ENCODE results near the gene VWA5B1.

The VWA5B1 gene

DNA sequence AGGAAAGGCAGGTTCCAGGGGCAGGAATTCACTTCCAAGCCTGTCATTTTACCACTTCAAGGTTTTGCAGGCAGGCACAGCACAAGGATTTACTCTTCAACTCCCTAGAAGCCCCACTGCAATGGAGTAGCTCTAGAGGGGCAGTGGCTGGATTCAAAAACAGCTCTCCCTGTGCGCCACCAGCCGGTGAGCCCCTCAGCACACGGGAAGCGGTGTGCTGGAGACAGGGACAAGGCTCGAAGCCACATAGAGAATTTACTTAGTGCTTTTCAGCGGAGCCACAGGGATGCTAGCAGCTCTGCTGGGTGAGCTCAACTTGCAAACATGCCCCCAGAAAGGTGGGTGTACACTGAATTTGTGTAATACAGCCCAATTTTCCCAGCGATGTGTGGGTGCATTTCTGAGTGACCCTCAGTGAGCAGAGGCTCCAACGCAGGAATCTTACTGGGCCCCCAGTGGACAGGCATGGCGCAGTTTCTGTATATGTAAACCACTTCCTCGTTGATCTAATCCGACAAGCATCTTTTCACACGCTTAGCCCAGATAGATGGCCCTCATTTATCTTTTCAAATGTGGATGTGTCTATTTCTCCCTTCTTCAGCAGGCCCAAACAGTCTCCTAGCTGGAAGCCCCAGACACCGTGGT, 10.9 kb downstream of the VWA5B1 start:
- H3K27ac ChIP-seq, result no peak overlapping the region
- no peak for TF ChIP-seq ZFX (IDR thresholded peaks at IDR 0.05)
- TF ChIP-seq, protein P1, sequence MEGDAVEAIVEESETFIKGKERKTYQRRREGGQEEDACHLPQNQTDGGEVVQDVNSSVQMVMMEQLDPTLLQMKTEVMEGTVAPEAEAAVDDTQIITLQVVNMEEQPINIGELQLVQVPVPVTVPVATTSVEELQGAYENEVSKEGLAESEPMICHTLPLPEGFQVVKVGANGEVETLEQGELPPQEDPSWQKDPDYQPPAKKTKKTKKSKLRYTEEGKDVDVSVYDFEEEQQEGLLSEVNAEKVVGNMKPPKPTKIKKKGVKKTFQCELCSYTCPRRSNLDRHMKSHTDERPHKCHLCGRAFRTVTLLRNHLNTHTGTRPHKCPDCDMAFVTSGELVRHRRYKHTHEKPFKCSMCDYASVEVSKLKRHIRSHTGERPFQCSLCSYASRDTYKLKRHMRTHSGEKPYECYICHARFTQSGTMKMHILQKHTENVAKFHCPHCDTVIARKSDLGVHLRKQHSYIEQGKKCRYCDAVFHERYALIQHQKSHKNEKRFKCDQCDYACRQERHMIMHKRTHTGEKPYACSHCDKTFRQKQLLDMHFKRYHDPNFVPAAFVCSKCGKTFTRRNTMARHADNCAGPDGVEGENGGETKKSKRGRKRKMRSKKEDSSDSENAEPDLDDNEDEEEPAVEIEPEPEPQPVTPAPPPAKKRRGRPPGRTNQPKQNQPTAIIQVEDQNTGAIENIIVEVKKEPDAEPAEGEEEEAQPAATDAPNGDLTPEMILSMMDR (conservative IDR thresholded peaks at IDR 0.05), result no peak

DNA sequence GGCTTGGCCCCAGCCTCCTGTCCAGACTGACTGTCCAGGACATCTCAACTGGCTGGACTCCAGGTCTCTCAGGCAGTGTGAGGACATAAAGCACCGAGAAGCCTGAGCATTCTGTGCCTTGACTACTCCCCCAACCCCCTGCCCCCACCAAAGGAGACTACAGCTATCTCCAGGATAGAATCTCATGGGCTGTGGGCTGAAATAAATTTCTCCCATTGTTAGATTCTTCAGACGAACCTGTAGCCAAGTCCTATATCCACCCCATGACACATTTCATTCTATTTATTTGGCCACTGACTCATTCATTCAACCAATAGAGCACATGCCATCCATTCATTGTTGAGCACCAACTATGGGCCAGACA, 11.4 kb downstream of the VWA5B1 start:
- H3K27ac ChIP-seq, result no peak overlapping the region
- TF ChIP-seq, protein P1 (conservative IDR thresholded peaks at IDR 0.05), result no peak
- no peak for TF ChIP-seq ZFX (IDR thresholded peaks at IDR 0.05)

DNA sequence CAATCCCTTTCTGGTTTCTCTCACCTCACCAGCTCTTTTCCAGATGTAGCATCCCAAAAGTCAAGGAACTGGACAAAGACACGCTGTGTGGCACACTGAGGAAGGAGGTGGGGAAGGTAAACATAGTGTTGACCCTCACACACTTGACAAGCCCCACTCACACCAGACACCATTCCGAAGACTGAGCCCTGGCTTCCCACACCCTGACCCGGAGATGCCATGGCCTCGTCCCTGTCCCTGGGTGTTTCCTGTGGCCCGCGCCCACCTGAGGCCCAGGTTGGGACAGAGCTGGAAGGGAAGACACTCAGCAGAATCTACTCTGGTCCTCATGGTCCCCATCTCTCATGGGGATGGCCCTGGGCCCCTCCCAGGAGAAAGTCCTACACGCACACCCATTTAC, 16.4 kb downstream of the VWA5B1 start:
- H3K27ac ChIP-seq, result no peak overlapping the region
- TF ChIP-seq, protein P1 (conservative IDR thresholded peaks at IDR 0.05), result no peak
- no peak for TF ChIP-seq ZFX (IDR thresholded peaks at IDR 0.05)

DNA sequence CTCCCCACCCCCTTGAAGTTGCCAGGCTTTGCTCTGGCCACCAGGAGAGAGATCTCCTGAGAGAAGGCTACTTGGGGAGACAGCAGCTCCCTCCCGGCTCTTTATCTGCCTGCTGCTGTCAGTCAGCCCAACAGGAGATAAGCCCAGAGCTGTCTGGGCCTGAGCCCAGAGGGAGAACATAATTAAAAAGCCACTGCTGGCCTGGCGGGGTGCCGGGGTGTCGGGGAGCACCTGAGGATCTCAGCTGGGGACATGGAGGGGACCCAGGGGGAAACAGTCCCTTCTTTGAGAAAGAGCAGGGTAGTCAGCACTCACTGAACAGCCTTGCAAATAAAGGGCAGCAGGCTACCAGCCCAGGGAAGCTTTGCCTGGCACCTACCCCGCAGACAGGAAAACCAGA, 17.9 kb downstream of the VWA5B1 start:
- H3K27ac ChIP-seq, result no peak overlapping the region
- TF ChIP-seq, protein P1 (conservative IDR thresholded peaks at IDR 0.05), result no peak
- TF ChIP-seq ZFX (IDR thresholded peaks at IDR 0.05), result no peak

DNA sequence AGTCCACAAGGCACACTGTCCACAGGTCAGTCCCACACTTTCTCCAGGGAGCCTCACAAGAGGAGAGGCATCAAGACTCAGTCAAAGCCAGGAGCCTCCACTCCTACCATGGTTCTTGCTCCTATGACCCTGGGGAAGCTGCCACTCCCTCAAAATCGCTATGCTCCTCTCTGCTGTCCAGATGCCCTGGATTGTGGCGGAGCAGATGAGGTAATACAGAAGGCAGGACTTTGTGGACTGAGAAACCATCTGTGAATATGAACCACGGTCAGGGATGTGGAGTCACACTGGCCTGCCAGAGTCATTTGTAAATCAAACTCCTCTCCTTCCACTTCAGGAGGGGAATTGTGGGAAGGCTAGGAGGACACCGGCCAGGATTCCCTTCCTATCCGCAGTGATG, 20.6 kb downstream of the VWA5B1 start:
- TF ChIP-seq, protein P1 (conservative IDR thresholded peaks at IDR 0.05), result no peak
- no peak for TF ChIP-seq ZFX (IDR thresholded peaks at IDR 0.05)
- H3K27ac ChIP-seq, result no peak overlapping the region

DNA sequence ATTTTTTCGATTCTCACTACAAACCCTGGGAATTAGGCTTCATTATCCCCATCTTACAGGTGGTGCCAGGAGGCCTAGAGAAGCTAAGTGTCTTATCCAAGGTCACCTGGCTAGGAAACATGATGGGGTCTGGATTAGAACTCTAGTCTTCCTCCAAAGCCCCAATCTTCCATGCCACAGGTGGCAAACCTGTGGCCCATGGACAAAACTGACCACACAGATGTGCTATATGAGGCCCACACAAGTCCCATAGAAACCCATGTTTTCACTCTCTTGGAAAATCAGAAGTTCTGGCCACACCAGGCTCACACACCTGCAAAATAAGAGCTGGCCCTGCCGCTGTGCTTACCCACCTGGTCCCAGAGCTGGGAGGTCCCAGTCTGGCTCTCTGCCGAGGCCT, 21.6 kb downstream of the VWA5B1 start:
- H3K27ac ChIP-seq, result no peak overlapping the region
- TF ChIP-seq, protein P1 (conservative IDR thresholded peaks at IDR 0.05), result no peak
- TF ChIP-seq ZFX (IDR thresholded peaks at IDR 0.05), result no peak

DNA sequence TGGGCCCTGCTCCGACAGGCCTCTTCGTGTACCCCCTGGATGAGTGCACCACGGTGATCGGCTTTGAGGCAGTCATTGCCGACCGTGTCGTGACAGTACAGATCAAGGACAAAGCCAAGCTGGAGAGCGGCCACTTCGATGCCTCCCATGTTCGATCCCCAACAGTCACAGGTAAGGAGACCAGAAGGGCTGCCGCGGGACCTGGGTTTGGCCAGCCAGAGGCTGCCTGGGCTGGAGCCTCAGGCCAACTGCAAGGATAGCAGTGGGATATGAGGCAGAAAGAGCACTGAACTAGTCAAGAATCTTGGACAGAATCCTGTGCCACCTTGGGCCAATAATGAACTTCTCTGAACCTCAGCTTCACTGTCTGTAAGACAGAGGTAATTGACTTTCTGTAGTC, 22.1 kb downstream of the VWA5B1 start:
- H3K27ac ChIP-seq, result no peak overlapping the region
- no peak for TF ChIP-seq ZFX (IDR thresholded peaks at IDR 0.05)
- TF ChIP-seq, protein P1 (conservative IDR thresholded peaks at IDR 0.05), result no peak
